WTC11 (cell line): ENCODE data around the gene TRIM65.

ENCODE experiments used
- CREB1 ChIP-seq: sonication (generic); formaldehyde crosslinking; IDR thresholded peaks from 2 replicates; pipeline ENCODE4 v1.8.0; 2023; ENCODE audit warnings: mild to moderate bottlenecking, missing genetic modification reagents
- CTCF ChIP-seq: fragments of 200-600 bp; IDR thresholded peaks from 2 replicates; pipeline ENCODE4 v1.8.0; 2022; ENCODE audit warnings: antibody characterized with exemption
- IRF2 ChIP-seq: sonication (generic); formaldehyde crosslinking; IDR thresholded peaks from 2 replicates; pipeline ENCODE4 v1.8.0; 2022; ENCODE audit warnings: low read depth, missing genetic modification reagents, borderline replicate concordance
- KAT7 ChIP-seq: sonication (generic); formaldehyde crosslinking; IDR thresholded peaks from 2 replicates; pipeline ENCODE4 v1.8.1; 2023; ENCODE audit warnings: missing genetic modification reagents, mild to moderate bottlenecking, borderline replicate concordance
- NR3C1 ChIP-seq: sonication (generic); formaldehyde crosslinking; conservative IDR thresholded peaks from 2 replicates; pipeline ENCODE4 v1.8.1; 2023; ENCODE audit warnings: low read depth, mild to moderate bottlenecking, missing genetic modification reagents
- TF ChIP-seq, protein P1 (sequence below): sonication (generic); formaldehyde crosslinking; IDR thresholded peaks from 2 replicates; pipeline ENCODE4 v1.8.1; 2022; ENCODE audit warnings: low read depth, missing genetic modification reagents, borderline replicate concordance

DNA sequence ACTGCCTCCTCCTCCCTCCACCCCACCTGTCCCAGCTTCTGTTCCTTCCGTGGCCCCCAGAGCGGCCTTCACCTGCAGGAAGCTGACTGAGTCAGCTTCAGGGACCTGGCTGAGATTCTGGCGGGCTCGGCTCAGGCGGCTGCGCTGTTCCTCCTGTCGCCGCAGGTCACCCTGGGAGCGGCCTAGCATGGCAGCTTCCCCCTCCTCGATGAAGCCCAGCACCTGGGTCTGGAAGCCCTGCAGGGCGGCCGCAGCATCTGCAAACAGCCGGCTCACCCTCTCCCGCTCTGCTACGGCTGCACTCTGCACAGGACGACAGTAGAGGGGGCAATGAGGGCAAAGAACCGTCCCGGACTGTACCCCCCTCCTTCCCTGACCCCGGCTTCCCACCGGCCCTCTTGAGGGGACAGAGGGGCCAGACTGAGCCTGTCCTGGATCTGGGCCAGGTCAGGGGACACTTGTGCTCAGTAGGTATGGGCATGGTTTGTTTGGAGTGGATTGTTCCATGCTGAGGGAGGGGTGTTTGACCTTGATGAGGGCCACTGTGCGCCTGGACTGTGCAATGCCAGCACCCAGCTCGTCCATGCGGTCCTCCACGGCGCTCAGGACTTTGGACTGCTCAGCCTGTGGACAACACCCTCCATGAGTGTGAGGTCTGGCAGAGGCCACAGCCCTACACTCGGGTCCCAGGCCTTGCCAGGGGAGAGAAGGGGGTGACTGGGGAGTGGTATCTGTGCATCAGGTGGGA lies 20.4 kb downstream of the TRIM65 start:
- TF ChIP-seq KAT7 (CRISPR knock-in tag) (no peak), CTCF (no peak; the same call in 1 of the 2 replicates), CREB1 (no peak), NR3C1 (no peak), IRF2 (CRISPR knock-in tag) (no peak)
- TF ChIP-seq, protein P1, sequence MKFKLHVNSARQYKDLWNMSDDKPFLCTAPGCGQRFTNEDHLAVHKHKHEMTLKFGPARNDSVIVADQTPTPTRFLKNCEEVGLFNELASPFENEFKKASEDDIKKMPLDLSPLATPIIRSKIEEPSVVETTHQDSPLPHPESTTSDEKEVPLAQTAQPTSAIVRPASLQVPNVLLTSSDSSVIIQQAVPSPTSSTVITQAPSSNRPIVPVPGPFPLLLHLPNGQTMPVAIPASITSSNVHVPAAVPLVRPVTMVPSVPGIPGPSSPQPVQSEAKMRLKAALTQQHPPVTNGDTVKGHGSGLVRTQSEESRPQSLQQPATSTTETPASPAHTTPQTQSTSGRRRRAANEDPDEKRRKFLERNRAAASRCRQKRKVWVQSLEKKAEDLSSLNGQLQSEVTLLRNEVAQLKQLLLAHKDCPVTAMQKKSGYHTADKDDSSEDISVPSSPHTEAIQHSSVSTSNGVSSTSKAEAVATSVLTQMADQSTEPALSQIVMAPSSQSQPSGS: no peak
